Ishikawa (cell line): ENCODE results near the gene XRCC1.

Experiments used
- CEBPB ChIP-seq: IDR thresholded peaks from 2 replicates; pipeline ENCODE4 v1.6.1; 2012
- CREB1 ChIP-seq: IDR thresholded peaks from 2 replicates; pipeline ENCODE4 v1.6.1; 2012; ENCODE audit warnings: low read depth
- EGR1 ChIP-seq: IDR thresholded peaks from 2 replicates; pipeline ENCODE4 v1.6.1; 2012
- EP300 ChIP-seq: IDR thresholded peaks from 2 replicates; pipeline ENCODE4 v1.6.1; 2012; ENCODE audit warnings: borderline replicate concordance
- FOXM1 ChIP-seq: IDR thresholded peaks from 2 replicates; pipeline ENCODE4 v1.6.1; 2012; ENCODE audit warnings: low read depth, borderline replicate concordance
- NFIC ChIP-seq: IDR thresholded peaks from 2 replicates; pipeline ENCODE4 v1.6.1; 2012
- RAD21 ChIP-seq: IDR thresholded peaks from 2 replicates; pipeline ENCODE4 v1.6.1; 2012; ENCODE audit warnings: low read depth
- REST ChIP-seq: IDR thresholded peaks from 2 replicates; pipeline ENCODE4 v1.6.1; 2012; ENCODE audit warnings: low read depth, mild to moderate bottlenecking
- TAF1 ChIP-seq: IDR thresholded peaks from 2 replicates; pipeline ENCODE4 v1.6.1; 2012; ENCODE audit warnings: low read depth, mild to moderate bottlenecking
- TCF12 ChIP-seq: IDR thresholded peaks from 2 replicates; pipeline ENCODE4 v1.6.1; 2012; ENCODE audit warnings: low read depth
- TEAD4 ChIP-seq: IDR thresholded peaks from 2 replicates; pipeline ENCODE4 v1.6.1; 2012
- YY1 ChIP-seq: IDR thresholded peaks from 2 replicates; pipeline ENCODE4 v1.6.1; 2012; ENCODE audit warnings: low read depth
- ZBTB7A ChIP-seq: IDR thresholded peaks from 2 replicates; pipeline ENCODE4 v1.6.1; 2012; ENCODE audit warnings: low read depth
- TF ChIP-seq, protein P1 (sequence below): IDR thresholded peaks from 2 replicates; pipeline ENCODE4 v1.6.1; 2012
- TF ChIP-seq, protein P2 (sequence below): IDR thresholded peaks from 2 replicates; pipeline ENCODE4 v1.6.1; 2012

XRCC1 gene

DNA sequence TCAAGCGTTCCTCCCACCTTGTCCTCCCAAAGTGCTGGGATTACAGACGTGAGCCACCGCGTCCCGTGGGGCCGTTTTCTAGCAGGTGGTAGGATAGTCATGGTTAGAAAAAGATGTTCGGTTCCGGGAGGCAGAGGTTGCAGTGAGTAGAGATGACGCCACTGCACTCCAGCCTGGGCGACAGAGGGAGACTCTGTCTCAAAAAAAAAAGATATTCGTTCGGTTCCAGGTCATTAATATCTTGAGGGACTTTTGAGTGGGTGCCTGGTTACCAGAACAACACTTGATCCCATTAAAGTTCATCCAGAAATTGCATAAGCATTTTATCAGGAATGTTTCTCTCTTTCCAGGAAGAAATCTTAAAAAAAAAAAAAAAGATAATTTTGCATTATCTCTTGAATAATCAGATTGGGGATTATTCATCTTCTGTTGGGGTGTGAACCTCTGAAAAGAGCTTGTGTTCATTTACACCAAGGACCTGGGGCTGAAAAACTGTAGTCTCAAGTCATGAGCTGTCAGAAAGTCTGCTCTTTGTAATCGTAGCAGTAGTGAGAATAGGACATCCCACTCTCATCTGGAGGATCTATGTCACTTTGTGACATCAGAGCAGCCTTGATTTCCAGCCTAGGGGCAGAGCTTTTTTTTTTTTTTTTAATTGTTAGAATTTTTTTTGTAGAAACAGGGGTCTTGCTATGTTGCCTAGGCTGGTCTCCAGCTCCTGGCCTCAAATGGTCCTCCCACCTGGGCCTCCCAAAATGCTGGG lies 47.3 kb downstream of the XRCC1 start:
- TF ChIP-seq TEAD4, result no peak
- no peak for TF ChIP-seq TCF12
- TF ChIP-seq ZBTB7A, result no peak
- TF ChIP-seq NFIC, result no peak
- TF ChIP-seq, protein P1, sequence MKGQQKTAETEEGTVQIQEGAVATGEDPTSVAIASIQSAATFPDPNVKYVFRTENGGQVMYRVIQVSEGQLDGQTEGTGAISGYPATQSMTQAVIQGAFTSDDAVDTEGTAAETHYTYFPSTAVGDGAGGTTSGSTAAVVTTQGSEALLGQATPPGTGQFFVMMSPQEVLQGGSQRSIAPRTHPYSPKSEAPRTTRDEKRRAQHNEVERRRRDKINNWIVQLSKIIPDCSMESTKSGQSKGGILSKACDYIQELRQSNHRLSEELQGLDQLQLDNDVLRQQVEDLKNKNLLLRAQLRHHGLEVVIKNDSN, result no peak
- TF ChIP-seq EGR1, result no peak
- TF ChIP-seq EP300, result no peak
- TF ChIP-seq, protein P2, sequence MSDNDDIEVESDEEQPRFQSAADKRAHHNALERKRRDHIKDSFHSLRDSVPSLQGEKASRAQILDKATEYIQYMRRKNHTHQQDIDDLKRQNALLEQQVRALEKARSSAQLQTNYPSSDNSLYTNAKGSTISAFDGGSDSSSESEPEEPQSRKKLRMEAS, result no peak
- no peak for TF ChIP-seq YY1
- TF ChIP-seq CREB1, result no peak
- no peak for TF ChIP-seq FOXM1
- TF ChIP-seq RAD21, result no peak
- TF ChIP-seq TAF1, result no peak
- no peak for TF ChIP-seq CEBPB

GRCh38 chr19:43526884-43527859 lies 48.2 kb downstream of the XRCC1 start, which contains the start of gene ETHE1:
TSS of gene ETHE1 (minus strand) at chr19:43527201. CDS start at chr19:43527177, 24 bp downstream.
- no peak for TF ChIP-seq NFIC
- no peak for TF ChIP-seq RAD21
- no peak; the same call in 1 of the 2 replicates for TF ChIP-seq EGR1
- TF ChIP-seq YY1, result peak; percentile 70
- TF ChIP-seq REST, result no peak
- TF ChIP-seq TCF12, result no peak
- peak; percentile 88 for TF ChIP-seq TAF1
- peak; percentile 90 for TF ChIP-seq ZBTB7A
- TF ChIP-seq CREB1, result 0 out of 2 replicates have a peak, but pooled peaks have one; percentile 18
- no peak for TF ChIP-seq CEBPB
- no peak for TF ChIP-seq FOXM1
- TF ChIP-seq, protein P1, result no peak
- TF ChIP-seq TEAD4, result peak; percentile 20; the same call in 1 of the 2 replicates
- TF ChIP-seq, protein P2, result peak; percentile 71; the same call in 1 of the 2 replicates
- no peak for TF ChIP-seq EP300

- TF ChIP-seq YY1 (no peak), CEBPB (no peak), REST (no peak), EP300 (no peak), RAD21 (no peak), TEAD4 (no peak)
These were observed 49.2 kb downstream of the XRCC1 start for GRCh38 chr19:43525836-43526771.
